SK-N-SH (cell line): ENCODE measurements around the gene DCLK1. TPM values are rescaled to one million over a fixed set of nuclear protein-coding genes. Genes with fewer than 3 reads are reported as not detected.

ENCODE experiments used
- CTCF ChIA-PET: fragments of 300-600, 350-600 bp; formaldehyde crosslinking; extraction: SDS; loops from one replicate; lab custom pipeline; 2021; lab: Yijun Ruan, JAX
- POLR2A ChIA-PET: fragments of 350-600 bp; sonication (Branson Sonifier 250); formaldehyde crosslinking; extraction: SDS; loops from one replicate; lab custom pipeline; 2020; ENCODE audit warnings: antibody characterized with exemption, inconsistent platforms; lab: Yijun Ruan, JAX
- DNase-seq: peaks from one replicate; pipeline ENCODE4 v3.0.0; 2012
- H2AFZ ChIP-seq: fragments of 200-600 bp; sonication (generic); 2 replicates; pipeline ENCODE4 v1.8.1; 2016; ENCODE audit warnings: antibody characterized with exemption, mild to moderate bottlenecking, low read depth
- H3F3A ChIP-seq: fragments of 200-600 bp; sonication (generic); replicated peaks from 2 replicates; pipeline ENCODE3; 2016; ENCODE audit warnings: antibody characterized with exemption, mild to moderate bottlenecking; ENCODE audit not compliant: insufficient read depth
- H3K27ac ChIP-seq, 2 experiments: fragments of 200-500 bp in 1 of 2; fragments of 200-600 bp in 1 of 2; sonication (Bioruptor generic) in 1 of 2; sonication (generic), shearing (Covaris generic) in 1 of 2; 2 replicates each; pipeline versions ENCODE4 v1.5.1 to v1.6.1; 2014 to 2016; ENCODE audit warnings: low read depth in 2 of 2, inconsistent platforms in 1 of 2, low read length in 1 of 2, mild to moderate bottlenecking in 1 of 2, mixed read lengths in 1 of 2
- H3K27me3 ChIP-seq: fragments of 200-600 bp; sonication (generic), shearing (Covaris generic); 2 replicates; pipeline ENCODE4 v1.6.1; 2016; ENCODE audit warnings: mixed run types; ENCODE audit not compliant: insufficient read depth
- H3K36me3 ChIP-seq, 2 experiments: fragments of 200-500 bp in 1 of 2; fragments of 200-600 bp in 1 of 2; sonication (Bioruptor generic) in 1 of 2; sonication (generic) in 1 of 2; replicated peaks in 1 of 2; 2 replicates each; pipeline versions ENCODE3 to v1.5.1; 2014 to 2016; ENCODE audit warnings: low read length in 1 of 2, mild to moderate bottlenecking in 1 of 2; ENCODE audit not compliant: insufficient read depth in 2 of 2, control insufficient read depth in 1 of 2
- H3K4me1 ChIP-seq, 2 experiments: fragments of 200-500 bp in 1 of 2; fragments of 200-600 bp in 1 of 2; sonication (Bioruptor generic) in 1 of 2; sonication (generic), shearing (Covaris generic) in 1 of 2; 2 replicates each; pipeline versions ENCODE4 v1.5.1 to v1.6.1; 2014 to 2016; ENCODE audit warnings: low read depth in 1 of 2, low read length in 1 of 2, mixed run types in 1 of 2; ENCODE audit not compliant: insufficient read depth in 2 of 2, control insufficient read depth in 1 of 2
- H3K4me2 ChIP-seq: fragments of 200-600 bp; sonication (generic), shearing (Covaris generic); 2 replicates; pipeline ENCODE4 v1.6.1; 2017; ENCODE audit warnings: mixed run types
- H3K4me3 ChIP-seq, 2 experiments: fragments of 200-500 bp in 1 of 2; fragments of 200-600 bp in 1 of 2; sonication (Bioruptor generic) in 1 of 2; sonication (generic), shearing (Covaris generic) in 1 of 2; 2 replicates each; pipeline versions ENCODE4 v1.5.1 to v1.8.1; 2014 to 2016; ENCODE audit warnings: low read depth in 2 of 2, inconsistent platforms in 1 of 2, low read length in 1 of 2, mild to moderate bottlenecking in 1 of 2, mixed read lengths in 1 of 2, moderate library complexity in 1 of 2
- H3K79me2 ChIP-seq: fragments of 200-600 bp; sonication (generic); 2 replicates; pipeline ENCODE4 v1.8.1; 2017; ENCODE audit warnings: mild to moderate bottlenecking; ENCODE audit not compliant: insufficient read depth
- H3K9ac ChIP-seq: fragments of 200-600 bp; sonication (generic); 2 replicates; pipeline ENCODE4 v1.6.1; 2017; ENCODE audit warnings: mixed run types
- H3K9me2 ChIP-seq: fragments of 200-600 bp; sonication (generic); 2 replicates; pipeline ENCODE4 v1.6.1; 2017; ENCODE audit warnings: mixed run types
- H3K9me3 ChIP-seq: fragments of 200-600 bp; sonication (generic); 2 replicates; pipeline ENCODE4 v1.6.1; 2017; ENCODE audit warnings: mixed run types, mild to moderate bottlenecking, moderate library complexity
- H4K20me1 ChIP-seq: fragments of 200-600 bp; sonication (generic); 2 replicates; pipeline ENCODE4 v1.6.1; 2017; ENCODE audit warnings: mild to moderate bottlenecking, mixed run types; ENCODE audit not compliant: insufficient read depth
- CHD2 ChIP-seq: fragments of 150-350 bp; IDR thresholded peaks from 2 replicates; pipeline ENCODE4 v1.6.1; 2018; ENCODE audit warnings: low read length; ENCODE audit not compliant: partially characterized antibody
- EP300 ChIP-seq, 2 experiments: IDR thresholded peaks; 2 replicates each; pipeline versions ENCODE4 v1.4.0 to v1.6.1; 2012; ENCODE audit warnings: borderline replicate concordance in 1 of 2, low read depth in 1 of 2, low read length in 1 of 2
- EZH2phosphoT487 ChIP-seq: fragments of 200-600 bp; sonication (generic); IDR thresholded peaks from 2 replicates; pipeline ENCODE4 v1.6.1; 2017; ENCODE audit warnings: low read depth, mixed run types, mild to moderate bottlenecking, antibody characterized with exemption, moderate library complexity, borderline replicate concordance
- FOSL2 ChIP-seq: IDR thresholded peaks from 2 replicates; pipeline ENCODE4 v1.4.0; 2012; ENCODE audit warnings: low read depth, mild to moderate bottlenecking, moderate library complexity, borderline replicate concordance
- FOXJ3 ChIP-seq: sonication (generic); formaldehyde crosslinking; IDR thresholded peaks from 2 replicates; pipeline ENCODE4 v1.5.1; 2020; ENCODE audit warnings: mild to moderate bottlenecking, missing genetic modification reagents
- GABPA ChIP-seq: IDR thresholded peaks from 2 replicates; pipeline ENCODE4 v1.4.0; 2012; ENCODE audit warnings: low read depth, mild to moderate bottlenecking
- GATA2 ChIP-seq: sonication (generic); formaldehyde crosslinking; IDR thresholded peaks from 2 replicates; pipeline ENCODE4 v1.5.0; 2020; ENCODE audit warnings: mild to moderate bottlenecking, missing genetic modification reagents
- JUND ChIP-seq: IDR thresholded peaks from 2 replicates; pipeline ENCODE4 v1.4.0; 2012
- PBX3 ChIP-seq: IDR thresholded peaks from 2 replicates; pipeline ENCODE4; 2012
- POLR2AphosphoS5 ChIP-seq: IDR thresholded peaks from 2 replicates; pipeline ENCODE4 v1.6.1; 2012; ENCODE audit warnings: low read depth, low read length
- RAD21 ChIP-seq: IDR thresholded peaks from 2 replicates; pipeline ENCODE4 v1.6.1; 2012; ENCODE audit warnings: mild to moderate bottlenecking, low read length
- RFX5 ChIP-seq: IDR thresholded peaks from 2 replicates; pipeline ENCODE4 v1.6.1; 2012; ENCODE audit warnings: mild to moderate bottlenecking, improper control_type of control experiment, low read length
- SIN3A ChIP-seq: IDR thresholded peaks from 2 replicates; pipeline ENCODE4 v1.6.1; 2012; ENCODE audit warnings: low read depth, mild to moderate bottlenecking, low read length, moderate library complexity, borderline replicate concordance
- TAF1 ChIP-seq: IDR thresholded peaks from 2 replicates; pipeline ENCODE4 v1.6.1; 2012; ENCODE audit warnings: low read depth, mild to moderate bottlenecking, low read length, moderate library complexity, borderline replicate concordance
- TCF12 ChIP-seq: IDR thresholded peaks from 2 replicates; pipeline ENCODE4 v1.4.0; 2012
- TEAD4 ChIP-seq: IDR thresholded peaks from 2 replicates; pipeline ENCODE4 v1.4.0; 2012; ENCODE audit warnings: mild to moderate bottlenecking, borderline replicate concordance; ENCODE audit not compliant: insufficient read depth
- USF1 ChIP-seq: IDR thresholded peaks from 2 replicates; pipeline ENCODE4 v1.4.0; 2012; ENCODE audit warnings: low read depth, borderline replicate concordance
- USF2 ChIP-seq: fragments of 150-350 bp; IDR thresholded peaks from 2 replicates; pipeline ENCODE4 v1.6.1; 2017; ENCODE audit warnings: antibody characterized with exemption, low read length, low read depth, borderline replicate concordance
- ZBTB33 ChIP-seq: IDR thresholded peaks from 2 replicates; pipeline ENCODE4 v1.4.0; 2012; ENCODE audit warnings: low read depth, borderline replicate concordance
- WGBS: methylation state at CpG from one replicate; pipeline ENCODE4 v1.1.6; 2017; ENCODE audit warnings: low lambda C conversion rate; 5-methylcytosine and 5-hydroxymethylcytosine counted together
- polyA plus RNA-seq, 3 experiments: library from polyadenylated mRNA; depleted of rRNA; stranded (reverse); fragments of >200 nt; gene quantifications; 2 replicates each; pipeline ENCODE4 v1.2.3, GENCODE V29; 2012
- TF ChIP-seq, protein P1 (sequence below): fragments of 200-600 bp; sonication (generic); IDR thresholded peaks from 2 replicates; pipeline ENCODE4 v1.6.1; 2017; ENCODE audit warnings: antibody characterized with exemption, mild to moderate bottlenecking, moderate library complexity

DCLK1 gene
- polyA plus RNA-seq, 1 of the 3 experiments (the other 2 are of a cell fraction), result 1.1 TPM

- no peaks in the 10 kb centered on the region for H3K9me3 ChIP-seq
- 74% methylated on average over 5 of the region's 5 CpGs for WGBS
- H3K4me3 ChIP-seq, result no peak overlapping the region
- H3K4me1 ChIP-seq, result peaks cover 7 to 24% of the 10 kb centered on the region in 2 experiments; a peak in 3 of 4 replicates
- H3F3A ChIP-seq, result peaks cover 5% of the 10 kb centered on the region
- ChIA-PET CTCF (interaction anchor here (1.1 to 1.7 kb wide), 3 partner anchors 9 to 117 kb away, joined by 3 to 6 read pairs (median 3); no protein-coding TSS in a partner anchor), POLR2A (no interaction called here)
- no peak overlapping the region for H2AFZ ChIP-seq
- DNase-seq, result no peak
- no peaks in the 10 kb centered on the region for H3K36me3 ChIP-seq
- H3K9ac ChIP-seq, result no peak overlapping the region
- H3K79me2 ChIP-seq, result no peaks in the 10 kb centered on the region
- no peak overlapping the region for H3K4me2 ChIP-seq
- no peak overlapping the region for H3K27ac ChIP-seq
- TF ChIP-seq FOSL2 (no peak), EP300 (IDR thresholded peaks at IDR 0.05; ENCODE audit: borderline replicate concordance in 1 of 2, low read depth in 1 of 2, low read length in 1 of 2) (no peak), GABPA (no peak), RAD21 (no peak), TEAD4 (no peak), TAF1 (no peak), USF1 (no peak), CHD2 (no peak), FOXJ3 (CRISPR knock-in tag) (no peak), ZBTB33 (no peak), SIN3A (no peak), POLR2AphosphoS5 (no peak), USF2 (no peak), GATA2 (CRISPR knock-in tag) (no peak), RFX5 (no peak), EZH2phosphoT487 (no peak), TCF12 (no peak), PBX3 (no peak), JUND (no peak)
- TF ChIP-seq, protein P1, sequence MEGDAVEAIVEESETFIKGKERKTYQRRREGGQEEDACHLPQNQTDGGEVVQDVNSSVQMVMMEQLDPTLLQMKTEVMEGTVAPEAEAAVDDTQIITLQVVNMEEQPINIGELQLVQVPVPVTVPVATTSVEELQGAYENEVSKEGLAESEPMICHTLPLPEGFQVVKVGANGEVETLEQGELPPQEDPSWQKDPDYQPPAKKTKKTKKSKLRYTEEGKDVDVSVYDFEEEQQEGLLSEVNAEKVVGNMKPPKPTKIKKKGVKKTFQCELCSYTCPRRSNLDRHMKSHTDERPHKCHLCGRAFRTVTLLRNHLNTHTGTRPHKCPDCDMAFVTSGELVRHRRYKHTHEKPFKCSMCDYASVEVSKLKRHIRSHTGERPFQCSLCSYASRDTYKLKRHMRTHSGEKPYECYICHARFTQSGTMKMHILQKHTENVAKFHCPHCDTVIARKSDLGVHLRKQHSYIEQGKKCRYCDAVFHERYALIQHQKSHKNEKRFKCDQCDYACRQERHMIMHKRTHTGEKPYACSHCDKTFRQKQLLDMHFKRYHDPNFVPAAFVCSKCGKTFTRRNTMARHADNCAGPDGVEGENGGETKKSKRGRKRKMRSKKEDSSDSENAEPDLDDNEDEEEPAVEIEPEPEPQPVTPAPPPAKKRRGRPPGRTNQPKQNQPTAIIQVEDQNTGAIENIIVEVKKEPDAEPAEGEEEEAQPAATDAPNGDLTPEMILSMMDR, result no peak
- no peaks in the 10 kb centered on the region for H3K27me3 ChIP-seq
- H3K9me2 ChIP-seq, result no peaks in the 10 kb centered on the region
- H4K20me1 ChIP-seq, result no peaks in the 10 kb centered on the region
These were observed 34.9 kb upstream of the DCLK1 start for GRCh38 chr13:36166046-36166445.
